Sigmoid colon (tissue), 3 donors: Measurements from ENCODE around the gene RPP40.
A peak's percentile ranks its signal among the peaks of the same experiment; 100 is the strongest.

Source experiments
- POLR2A ChIP-seq, 2 donors: fragments of 450-650 bp; IDR thresholded peaks; one replicate each; pipeline ENCODE4 v1.6.1; 2016; ENCODE audit warnings: antibody characterized with exemption in 2 of 2, mild to moderate bottlenecking in 2 of 2, moderate library complexity in 2 of 2
- TF ChIP-seq, protein P1 (sequence below), 4 experiments: fragments of 450-650 bp in 3 of 4; fragments of 200-600 bp in 1 of 4; IDR thresholded peaks; one replicate each; pipeline ENCODE4 v1.5.1; 2016 to 2019; ENCODE audit warnings: antibody characterized with exemption in 4 of 4, mild to moderate bottlenecking in 3 of 4, moderate library complexity in 2 of 4

DNA sequence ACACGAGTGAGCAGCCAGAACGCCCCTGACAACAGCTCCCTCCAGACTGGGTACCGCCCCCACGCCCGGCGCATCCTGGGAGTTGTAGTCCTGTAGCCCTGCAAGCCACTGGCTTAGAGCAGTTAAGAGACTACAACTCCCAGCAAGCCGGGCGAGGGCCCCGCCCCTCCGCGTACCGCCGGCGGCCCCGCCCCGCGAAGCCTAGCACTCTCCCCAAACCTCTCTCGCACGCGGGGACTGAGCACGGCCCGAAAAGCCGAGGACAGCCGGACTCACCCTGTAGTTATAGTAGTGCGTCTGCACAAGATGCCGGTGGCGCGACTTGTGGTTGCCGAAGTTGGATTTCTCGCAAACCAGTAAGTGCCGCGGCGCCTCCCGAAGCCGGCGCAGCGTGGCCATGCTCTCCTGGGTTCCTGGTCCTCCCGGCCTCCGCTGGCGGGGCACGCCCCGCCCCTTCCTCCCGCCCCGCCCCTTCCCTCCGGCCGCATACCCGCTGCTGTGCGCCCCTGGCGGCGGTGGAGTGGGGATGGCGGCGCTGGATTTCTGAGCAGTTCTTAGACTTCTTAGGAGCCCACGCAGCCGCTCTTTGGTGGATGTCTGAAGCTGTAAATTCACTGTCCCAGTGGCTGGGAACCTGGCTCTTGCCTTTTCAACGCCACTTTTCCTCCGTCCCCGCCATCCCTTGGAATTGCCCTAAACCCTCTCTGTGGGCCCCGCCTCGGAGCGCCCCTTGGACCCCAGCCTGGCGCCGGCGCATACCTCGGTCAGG, at the start of gene RPP40:
- TF ChIP-seq, protein P1, sequence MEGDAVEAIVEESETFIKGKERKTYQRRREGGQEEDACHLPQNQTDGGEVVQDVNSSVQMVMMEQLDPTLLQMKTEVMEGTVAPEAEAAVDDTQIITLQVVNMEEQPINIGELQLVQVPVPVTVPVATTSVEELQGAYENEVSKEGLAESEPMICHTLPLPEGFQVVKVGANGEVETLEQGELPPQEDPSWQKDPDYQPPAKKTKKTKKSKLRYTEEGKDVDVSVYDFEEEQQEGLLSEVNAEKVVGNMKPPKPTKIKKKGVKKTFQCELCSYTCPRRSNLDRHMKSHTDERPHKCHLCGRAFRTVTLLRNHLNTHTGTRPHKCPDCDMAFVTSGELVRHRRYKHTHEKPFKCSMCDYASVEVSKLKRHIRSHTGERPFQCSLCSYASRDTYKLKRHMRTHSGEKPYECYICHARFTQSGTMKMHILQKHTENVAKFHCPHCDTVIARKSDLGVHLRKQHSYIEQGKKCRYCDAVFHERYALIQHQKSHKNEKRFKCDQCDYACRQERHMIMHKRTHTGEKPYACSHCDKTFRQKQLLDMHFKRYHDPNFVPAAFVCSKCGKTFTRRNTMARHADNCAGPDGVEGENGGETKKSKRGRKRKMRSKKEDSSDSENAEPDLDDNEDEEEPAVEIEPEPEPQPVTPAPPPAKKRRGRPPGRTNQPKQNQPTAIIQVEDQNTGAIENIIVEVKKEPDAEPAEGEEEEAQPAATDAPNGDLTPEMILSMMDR (IDR thresholded peaks at IDR 0.05) = peak; percentile 56 to 94 (median 90)
- no peak for TF ChIP-seq POLR2A (IDR thresholded peaks at IDR 0.05)
